Left lung (tissue), 10 donors: ENCODE results near the gene ZNRF1. TPM values are rescaled to one million over a fixed set of nuclear protein-coding genes. Genes with fewer than 3 reads are reported as not detected.

Experiments used
- ATAC-seq: fragments of 200-7000 bp; cut with Tn5 transposase; one replicate; pipeline ENCODE4 v1.9.1; 2020; ENCODE audit warnings: moderate library complexity
- DNase-seq, 4 donors: peaks; one replicate each; pipeline ENCODE4 v3.0.0-alpha.2; 2013 to 2020
- H3K27ac ChIP-seq, 2 donors: fragments of 200-600 bp; sonication (generic) in 1 of 2; one replicate each; pipeline versions ENCODE4 v1.5.0 to v1.8.0; 2020 to 2021
- H3K27me3 ChIP-seq, 2 donors: fragments of 200-600 bp; sonication (generic) in 1 of 2; one replicate each; pipeline versions ENCODE4 v1.5.0 to v1.8.0; 2020 to 2021
- H3K36me3 ChIP-seq, 2 donors: fragments of 200-600 bp; sonication (generic) in 1 of 2; one replicate each; pipeline versions ENCODE4 v1.5.0 to v1.8.0; 2020 to 2021
- H3K4me1 ChIP-seq, 2 donors: fragments of 200-600 bp; one replicate each; pipeline ENCODE4 v1.8.0; 2021
- H3K4me3 ChIP-seq, 2 donors: fragments of 200-600 bp; sonication (generic) in 1 of 2; one replicate each; pipeline versions ENCODE4 v1.5.0 to v1.8.0; 2020 to 2021; ENCODE audit warnings: mild to moderate bottlenecking in 1 of 2
- H3K9me3 ChIP-seq, 2 donors: fragments of 200-600 bp; sonication (generic) in 1 of 2; one replicate each; pipeline versions ENCODE4 v1.5.0 to v1.8.0; 2020 to 2021
- CTCF ChIP-seq, 2 donors: fragments of 200-600 bp; sonication (generic) in 1 of 2; IDR thresholded peaks; one replicate each; pipeline versions ENCODE4 v1.5.0 to v1.8.0; 2021; ENCODE audit warnings: antibody characterized with exemption in 2 of 2
- intact Hi-C, 2 donors: fragments of 100-400 bp; cut with DNase I; formaldehyde crosslinking; loops; one replicate each; pipeline versions ENCODE4 v1.11.2 to v1.14.2; 2022
- polyA plus RNA-seq, 6 donors: library from polyadenylated mRNA; unstranded; fragments of 120-200 nt; gene quantifications; one replicate each; pipeline ENCODE4 v1.2.1, GENCODE V29; 2013; ENCODE audit not compliant: insufficient read length in 6 of 6
- total RNA-seq, 2 donors: library from RNA; stranded (reverse); fragmentation: NEBNext Ultra II Directional; extraction: Animal tissue kit (Norgen Biotek cat#: 25700); gene quantifications; one replicate each; pipeline ENCODE4 v1.2.1, GENCODE V29; 2021
- donor health status: DM: no; HTN: yes; CAD: no.
- donor health status: DM: no; HTN: no; CAD: no.

The ZNRF1 gene
- total and polyA plus RNA-seq, 8 donors: 24.3 to 60.8 (median 46.5) TPM

DNA sequence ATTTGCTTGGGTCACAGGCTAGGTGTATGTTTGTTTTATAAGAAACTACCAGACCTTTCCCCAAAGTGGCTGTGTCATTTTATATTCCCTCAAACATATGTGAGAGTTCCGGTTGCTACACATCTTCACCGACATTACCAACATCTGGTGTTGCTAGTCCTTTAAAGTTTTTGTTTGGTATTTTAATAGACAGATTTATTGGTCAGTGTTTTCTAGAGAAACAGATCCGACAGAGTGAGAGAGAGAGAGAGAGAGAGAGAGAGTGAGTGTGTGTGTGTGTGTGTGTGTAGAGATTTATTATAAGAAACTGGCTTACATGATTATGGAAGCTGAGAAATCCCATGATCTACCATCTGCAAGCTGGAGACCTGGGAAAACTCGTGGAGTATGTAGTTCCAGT, 86.7 kb downstream of the ZNRF1 start:
- H3K9me3 ChIP-seq: no peaks in the 10 kb centered on the region
- no peaks in the 10 kb centered on the region for H3K27me3 ChIP-seq
- no peak for DNase-seq
- H3K4me3 ChIP-seq: no peak overlapping the region
- no peaks in the 10 kb centered on the region for H3K36me3 ChIP-seq
- peaks cover 20 to 36% of the 10 kb centered on the region in 2 donors for H3K4me1 ChIP-seq
- ATAC-seq: no peak
- TF ChIP-seq CTCF (IDR thresholded peaks at IDR 0.05): no peak
- no peak overlapping the region for H3K27ac ChIP-seq
- intact Hi-C loops: no loop called here

DNA sequence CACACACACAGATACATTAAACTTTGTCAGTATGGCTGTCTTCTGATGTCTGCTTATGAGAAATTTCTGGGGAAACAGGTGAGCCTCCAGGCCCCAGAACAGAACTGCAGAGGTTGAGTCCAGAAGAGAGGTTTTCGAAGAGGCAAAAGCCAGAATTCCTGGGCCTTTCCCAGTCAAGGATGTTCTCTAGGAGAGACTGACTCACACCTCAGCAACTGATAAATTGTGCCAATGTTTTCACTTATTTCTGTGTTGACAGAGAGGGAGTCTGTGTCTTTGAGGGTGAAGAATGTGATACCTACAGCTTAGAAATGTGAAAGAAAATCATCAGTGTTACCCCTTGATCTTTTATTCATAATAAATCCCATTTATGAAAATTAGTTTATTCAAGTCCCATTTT, 87.5 kb downstream of the ZNRF1 start:
- DNase-seq: no peak
- Histone ChIP-seq H3K9me3 (no peaks in the 10 kb centered on the region), H3K27ac (no peak overlapping the region), H3K4me3 (no peak overlapping the region), H3K27me3 (no peaks in the 10 kb centered on the region), H3K36me3 (no peaks in the 10 kb centered on the region), H3K4me1 (peaks cover 18 to 38% of the 10 kb centered on the region in 2 donors)
- intact Hi-C loops: no loop called here
- ATAC-seq: peak; percentile 16
- no peak for TF ChIP-seq CTCF (IDR thresholded peaks at IDR 0.05)

- no peaks in the 10 kb centered on the region for H3K27me3 ChIP-seq
- H3K4me3 ChIP-seq: no peak overlapping the region
- DNase-seq (no peak), ATAC-seq (no peak)
- peak overlapping the region in 1 of 2 donors; percentile 63 for H3K27ac ChIP-seq
- no peak for TF ChIP-seq CTCF (IDR thresholded peaks at IDR 0.05)
- H3K4me1 ChIP-seq: peaks cover 18 to 38% of the 10 kb centered on the region in 2 donors
- no peaks in the 10 kb centered on the region for H3K9me3 ChIP-seq
- H3K36me3 ChIP-seq: no peaks in the 10 kb centered on the region
- intact Hi-C loops: no loop called here
These were observed 88.0 kb downstream of the ZNRF1 start for GRCh38 chr16:75086688-75087374.

- peak overlapping the region; percentile 53 to 63 for H3K27ac ChIP-seq
- peak in 3 of 4 donors; percentile 78 to 91 (median 87) for DNase-seq
- peaks cover 18 to 38% of the 10 kb centered on the region in 2 donors for H3K4me1 ChIP-seq
- intact Hi-C loops: no loop called here
- no peaks in the 10 kb centered on the region for H3K27me3 ChIP-seq
- no peak overlapping the region for H3K4me3 ChIP-seq
- ATAC-seq: peak; percentile 76
- H3K9me3 ChIP-seq: no peaks in the 10 kb centered on the region
- TF ChIP-seq CTCF (IDR thresholded peaks at IDR 0.05): no peak
- H3K36me3 ChIP-seq: no peaks in the 10 kb centered on the region
These were observed 88.7 kb downstream of the ZNRF1 start for GRCh38 chr16:75087375-75087979.

DNA sequence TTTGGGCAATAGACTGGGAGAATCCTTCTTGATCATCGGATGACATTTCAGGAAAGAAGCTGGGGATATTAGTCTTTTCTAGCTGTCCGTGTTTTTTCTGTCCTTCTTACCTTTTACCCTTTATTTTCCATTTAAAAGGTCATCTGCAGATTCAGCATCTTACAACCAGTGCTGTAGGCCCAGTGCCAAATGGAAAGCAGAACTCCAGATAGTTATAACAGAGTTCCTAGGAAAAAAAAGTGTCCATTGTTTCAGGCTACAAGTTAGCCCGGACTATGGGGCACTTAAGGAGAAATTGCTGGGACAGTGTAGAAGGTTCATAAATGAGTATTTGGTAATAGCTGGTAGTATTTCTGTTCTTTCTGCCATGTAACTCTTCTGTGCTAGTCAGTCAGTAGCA, 89.4 kb downstream of the ZNRF1 start:
- TF ChIP-seq CTCF (IDR thresholded peaks at IDR 0.05): no peak
- DNase-seq: no peak
- Histone ChIP-seq H3K4me3 (no peak overlapping the region), H3K27me3 (no peaks in the 10 kb centered on the region), H3K4me1 (peaks cover 18 to 38% of the 10 kb centered on the region in 2 donors), H3K9me3 (no peaks in the 10 kb centered on the region), H3K27ac (peak overlapping the region; percentile 53 to 63), H3K36me3 (no peaks in the 10 kb centered on the region)
- intact Hi-C loops: no loop called here
- ATAC-seq: no peak
